HL-60 (cell line): ENCODE results near the gene ZC3H12D.

ENCODE experiments used
- CTCF ChIP-seq: IDR thresholded peaks from one replicate; pipeline ENCODE4 v1.5.1; 2011; ENCODE audit warnings: low read length, control low read depth, inconsistent platforms; ENCODE audit not compliant: insufficient read depth
- GABPA ChIP-seq: IDR thresholded peaks from 2 replicates; pipeline ENCODE4 v1.6.1; 2012; ENCODE audit warnings: low read depth
- POLR2AphosphoS5 ChIP-seq: IDR thresholded peaks from 2 replicates; pipeline ENCODE4 v1.6.1; 2012; ENCODE audit warnings: low read depth

GRCh38 chr6:149433881-149434280, 50.9 kb downstream of the ZC3H12D start:
- TF ChIP-seq CTCF (no peak), POLR2AphosphoS5 (no peak), GABPA (no peak)
